HG03064 (cell line): ENCODE data around the gene MDGA2.

Experiments used
- ATAC-seq: cut with Tn5 transposase; IDR thresholded peaks from one replicate; pipeline ENCODE4 v1.9.1; 2021; ENCODE audit warnings: low read depth; ENCODE audit not compliant: unreplicated experiment

The MDGA2 gene

DNA sequence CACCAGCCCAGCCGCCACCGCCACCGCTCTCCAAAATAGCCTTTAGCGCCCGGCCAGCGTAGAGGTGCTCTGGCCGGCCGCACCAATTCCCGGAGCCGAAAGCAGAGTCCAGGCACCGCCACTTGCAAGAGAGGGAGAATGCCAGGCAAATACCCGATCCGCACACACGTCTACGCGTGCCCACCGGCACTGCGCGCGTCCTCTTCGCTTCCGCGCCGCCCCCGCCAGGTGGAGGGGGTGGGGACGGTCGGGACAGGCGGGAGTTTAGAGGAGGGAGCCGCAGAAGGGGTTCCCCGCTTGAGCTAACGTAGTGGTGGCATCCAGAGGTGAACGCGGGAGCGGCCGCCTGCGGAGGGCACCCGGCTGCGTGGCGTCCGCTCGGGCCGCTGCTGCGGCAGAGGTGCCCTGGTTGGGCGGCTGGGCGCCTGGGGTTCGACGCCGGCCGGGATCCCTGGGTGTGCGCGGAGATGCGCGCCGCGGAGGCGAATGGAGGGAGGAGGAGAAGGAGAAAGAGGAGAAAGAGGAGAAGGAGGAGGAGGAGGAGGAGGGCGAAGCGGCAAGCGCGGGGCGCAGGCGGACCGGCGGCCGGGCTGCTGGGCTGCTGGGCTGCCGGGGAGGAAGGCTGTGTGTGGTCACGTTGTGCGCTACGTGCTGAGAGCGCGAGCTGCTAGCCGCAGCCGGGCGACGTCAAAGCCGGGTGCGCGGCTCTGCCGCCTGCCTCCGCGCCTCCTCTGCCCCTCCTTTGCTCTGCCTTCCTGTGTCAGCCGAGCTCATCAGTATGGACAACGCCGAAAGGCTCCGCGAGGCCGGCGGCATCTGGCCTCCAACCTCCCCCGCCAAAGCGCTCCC lies at the start of gene MDGA2:
MDGA2 (minus strand) TSS at position 140 of the 849 bp plus-strand sequence.
- no peak for ATAC-seq

- no peak for ATAC-seq
These were observed 47.7 kb upstream of the MDGA2 start for GRCh38 chr14:47722929-47723693.

DNA sequence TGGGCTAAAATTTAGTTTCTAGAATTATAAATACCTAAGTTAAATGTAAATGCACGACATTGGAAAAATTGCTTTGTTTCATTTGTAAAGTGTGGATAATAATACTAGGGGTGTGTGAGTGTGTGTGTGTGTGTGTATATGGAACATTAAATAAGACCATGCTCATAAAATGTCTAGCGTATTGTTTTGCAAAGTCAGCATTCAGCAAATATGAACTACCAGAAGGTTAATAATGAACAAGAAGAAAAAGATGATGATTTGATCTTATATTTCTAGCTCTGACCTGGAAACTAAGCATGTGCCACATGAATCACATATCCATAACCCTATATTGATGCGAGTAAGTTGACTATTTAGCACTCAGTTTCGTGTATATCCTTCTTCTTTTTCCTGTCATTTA lies 44.9 kb upstream of the MDGA2 start:
- ATAC-seq = no peak

- ATAC-seq = no peak
These were observed 39.9 kb upstream of the MDGA2 start for GRCh38 chr14:47715330-47715729.

DNA sequence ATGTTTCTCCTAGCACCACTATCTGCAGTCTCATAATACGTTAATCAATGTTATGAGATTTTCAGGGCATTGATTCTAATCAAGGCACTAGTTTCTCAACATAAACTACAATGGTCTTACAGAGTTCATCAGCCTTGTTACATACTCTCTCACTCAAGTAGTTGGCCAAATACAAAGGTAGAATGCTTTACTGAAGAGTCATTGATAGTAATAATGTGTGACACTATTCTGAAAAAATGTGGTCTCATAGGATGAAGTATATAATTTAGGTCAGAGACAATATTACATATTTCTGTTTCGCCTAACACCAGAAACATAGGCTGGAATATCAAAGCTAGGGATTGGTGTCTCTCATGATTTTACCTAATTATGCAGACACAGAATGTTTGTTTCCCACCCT lies 35.2 kb upstream of the MDGA2 start:
- ATAC-seq = no peak

DNA sequence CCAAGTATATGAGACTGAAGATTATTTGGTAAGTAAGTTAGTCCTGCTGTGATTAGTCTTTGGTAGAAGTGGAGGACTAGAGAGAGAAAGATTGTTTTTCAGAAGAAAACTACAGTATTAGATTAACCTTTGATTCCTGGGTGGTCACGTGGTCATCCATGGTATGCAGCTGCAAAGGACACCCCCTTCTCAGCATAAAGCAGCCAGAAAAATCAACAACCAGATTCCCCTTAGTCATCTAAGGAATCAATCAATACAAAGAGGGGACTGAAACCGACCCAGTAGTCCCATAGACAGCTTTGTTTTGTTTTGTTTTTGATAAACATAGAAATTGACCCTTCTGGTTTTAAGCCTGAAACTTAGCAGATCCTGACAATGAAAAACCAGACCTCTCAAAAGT lies 30.3 kb upstream of the MDGA2 start:
- no peak for ATAC-seq

DNA sequence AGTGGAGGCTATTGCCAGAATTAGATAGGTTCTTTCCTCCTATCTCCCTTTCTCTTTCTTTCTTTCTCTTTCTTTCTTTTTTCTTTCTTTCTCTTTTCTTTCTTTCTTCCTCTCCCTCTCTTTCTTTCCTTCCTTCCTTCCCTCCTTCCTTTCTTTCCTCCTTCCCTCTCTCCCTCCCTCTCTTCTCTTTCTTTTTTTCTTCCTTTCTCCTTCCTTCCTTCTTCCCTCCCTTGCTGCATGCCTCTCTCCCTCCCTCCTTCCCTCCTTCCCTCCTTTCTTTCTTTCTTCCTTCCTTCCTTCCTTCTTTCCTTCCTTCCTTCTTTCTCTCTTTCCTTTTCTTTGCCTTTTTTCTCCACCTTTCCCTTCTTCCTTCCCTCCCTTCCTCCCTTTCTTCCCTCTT lies 16.4 kb upstream of the MDGA2 start:
- no peak for ATAC-seq

- ATAC-seq = no peak
These were observed 3.6 kb upstream of the MDGA2 start for GRCh38 chr14:47678993-47679392.

GRCh38 chr14:47678157-47678556 lies 2.8 kb upstream of the MDGA2 start:
- ATAC-seq = no peak

- no peak for ATAC-seq
These were observed 861 bp upstream of the MDGA2 start for GRCh38 chr14:47676315-47676617.

DNA sequence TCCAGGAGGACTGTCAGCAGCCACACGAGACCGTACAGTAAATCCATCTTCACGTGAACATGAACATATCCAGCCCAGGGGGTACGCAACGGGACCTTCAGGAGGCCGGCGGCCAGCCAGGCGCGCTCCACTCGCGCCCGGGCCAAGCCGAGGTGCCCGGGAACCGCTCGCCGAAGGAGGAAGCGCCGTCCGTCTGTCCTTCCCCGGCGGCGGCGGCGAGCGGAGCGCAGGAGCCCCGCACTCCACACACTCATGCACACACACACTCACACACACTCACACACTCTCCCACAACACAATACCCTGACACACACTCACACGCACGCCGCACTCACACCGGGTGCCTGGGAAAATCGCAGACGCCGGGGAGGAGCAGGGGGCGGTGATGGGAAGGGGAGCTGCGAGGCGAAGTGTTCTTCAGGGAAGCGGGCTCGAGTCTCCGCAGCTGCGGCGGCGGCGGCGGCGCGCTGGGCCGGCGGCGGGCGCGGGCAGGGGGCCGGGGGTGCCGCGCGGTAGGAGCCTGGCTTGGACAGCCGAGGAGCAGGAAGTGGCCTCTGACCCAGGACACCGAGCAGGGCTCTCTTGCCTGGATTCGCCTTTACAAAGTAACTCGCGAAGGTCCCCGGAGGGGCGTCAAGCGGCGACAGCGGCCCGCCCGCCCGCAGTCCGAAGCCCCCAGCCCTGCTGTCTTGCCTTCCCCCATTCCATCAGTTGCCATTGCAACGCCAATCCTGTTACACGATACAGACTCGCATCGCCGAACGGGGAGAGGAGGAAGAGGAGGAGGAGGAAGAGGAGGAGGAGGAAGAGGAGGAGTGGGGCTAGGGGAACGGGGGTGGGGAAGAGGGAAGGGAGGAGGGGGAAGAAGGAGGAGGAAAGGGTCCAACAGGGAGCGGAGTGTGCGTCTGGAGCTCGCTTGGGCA lies 601 bp downstream of the MDGA2 start:
- ATAC-seq = no peak

- no peak for ATAC-seq
These were observed 1.3 kb downstream of the MDGA2 start for GRCh38 chr14:47674148-47674542.

DNA sequence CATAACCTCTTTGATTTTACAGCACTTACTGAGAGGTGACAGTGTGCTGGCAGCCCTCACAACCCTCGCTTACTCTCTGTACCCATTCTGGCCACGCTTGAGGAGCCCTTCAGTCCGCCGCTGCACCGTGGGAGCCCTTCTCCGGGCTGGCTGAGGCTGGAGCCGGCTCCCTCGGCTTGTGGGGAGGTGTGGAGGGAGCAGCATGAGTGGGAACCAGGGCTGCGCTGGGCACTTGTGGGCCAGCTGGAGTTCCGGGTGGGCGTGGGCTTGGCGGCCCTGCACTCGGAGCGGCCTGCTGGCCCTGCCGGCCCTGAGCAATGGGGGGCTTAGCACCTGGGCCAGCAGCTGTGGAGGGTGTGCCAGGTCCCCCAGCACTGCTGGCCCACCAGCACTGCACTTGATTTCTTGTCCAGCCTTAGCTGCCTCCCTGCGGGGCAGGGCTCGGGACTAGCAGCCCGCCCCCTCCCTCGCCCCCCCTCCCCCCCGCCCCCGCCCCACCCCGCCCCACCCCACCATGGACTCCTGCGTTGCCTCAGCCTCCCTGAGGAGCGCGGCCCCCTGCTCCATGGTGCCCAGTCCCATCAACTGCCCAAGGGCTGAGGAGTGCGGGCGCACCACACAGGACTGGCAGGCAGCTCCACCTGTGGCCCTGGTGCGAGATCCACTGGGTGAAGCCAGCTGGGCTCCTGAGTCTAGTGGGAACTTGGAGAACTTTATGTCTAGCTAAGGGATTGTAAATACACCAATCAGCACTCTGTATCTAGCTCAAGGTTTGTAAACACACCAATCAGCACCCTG lies 9.9 kb downstream of the MDGA2 start:
- ATAC-seq = no peak

DNA sequence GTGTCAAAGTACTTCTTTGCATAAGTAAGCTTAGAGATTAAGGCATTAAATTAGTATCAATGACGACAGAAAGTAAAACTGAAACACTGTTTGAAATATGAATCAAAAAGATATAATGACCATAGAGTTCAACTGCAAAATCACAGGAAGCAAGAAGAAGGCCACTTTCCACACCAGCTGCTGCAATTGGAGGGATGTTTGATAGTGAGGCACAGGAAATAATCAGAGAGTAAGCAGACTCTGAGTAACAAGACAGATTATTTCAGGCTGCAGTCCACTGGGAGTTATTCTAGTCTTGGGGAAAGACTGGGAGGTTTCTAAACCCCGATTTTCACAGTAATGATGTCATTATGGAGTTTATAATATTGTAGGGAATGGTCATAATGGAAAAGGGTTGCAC lies 12.9 kb downstream of the MDGA2 start:
- ATAC-seq = no peak

GRCh38 chr14:47660158-47660557 lies 15.2 kb downstream of the MDGA2 start:
- no peak for ATAC-seq

- ATAC-seq = no peak
These were observed 17.4 kb downstream of the MDGA2 start for GRCh38 chr14:47658041-47658440.

GRCh38 chr14:47657143-47657542 lies 18.3 kb downstream of the MDGA2 start:
- ATAC-seq = no peak

- no peak for ATAC-seq
These were observed 24.1 kb downstream of the MDGA2 start for GRCh38 chr14:47651337-47651736.

- ATAC-seq = no peak
These were observed 37.7 kb downstream of the MDGA2 start for GRCh38 chr14:47637753-47638152.
